SIG-M5 (cell line): ENCODE data around the gene HRH1.
A peak's percentile ranks its signal among the peaks of the same experiment; 100 is the strongest.
"Not testable (repeated sequence)": the region's sequence is repeated elsewhere in the genome, so short reads cannot be mapped to it uniquely, and the experiment has no call there.

Experiments used
- DNase-seq: peaks from one replicate; lab custom pipeline; 2025; lab: John Stamatoyannopoulos, UW

The HRH1 gene, protein sequence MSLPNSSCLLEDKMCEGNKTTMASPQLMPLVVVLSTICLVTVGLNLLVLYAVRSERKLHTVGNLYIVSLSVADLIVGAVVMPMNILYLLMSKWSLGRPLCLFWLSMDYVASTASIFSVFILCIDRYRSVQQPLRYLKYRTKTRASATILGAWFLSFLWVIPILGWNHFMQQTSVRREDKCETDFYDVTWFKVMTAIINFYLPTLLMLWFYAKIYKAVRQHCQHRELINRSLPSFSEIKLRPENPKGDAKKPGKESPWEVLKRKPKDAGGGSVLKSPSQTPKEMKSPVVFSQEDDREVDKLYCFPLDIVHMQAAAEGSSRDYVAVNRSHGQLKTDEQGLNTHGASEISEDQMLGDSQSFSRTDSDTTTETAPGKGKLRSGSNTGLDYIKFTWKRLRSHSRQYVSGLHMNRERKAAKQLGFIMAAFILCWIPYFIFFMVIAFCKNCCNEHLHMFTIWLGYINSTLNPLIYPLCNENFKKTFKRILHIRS

DNA sequence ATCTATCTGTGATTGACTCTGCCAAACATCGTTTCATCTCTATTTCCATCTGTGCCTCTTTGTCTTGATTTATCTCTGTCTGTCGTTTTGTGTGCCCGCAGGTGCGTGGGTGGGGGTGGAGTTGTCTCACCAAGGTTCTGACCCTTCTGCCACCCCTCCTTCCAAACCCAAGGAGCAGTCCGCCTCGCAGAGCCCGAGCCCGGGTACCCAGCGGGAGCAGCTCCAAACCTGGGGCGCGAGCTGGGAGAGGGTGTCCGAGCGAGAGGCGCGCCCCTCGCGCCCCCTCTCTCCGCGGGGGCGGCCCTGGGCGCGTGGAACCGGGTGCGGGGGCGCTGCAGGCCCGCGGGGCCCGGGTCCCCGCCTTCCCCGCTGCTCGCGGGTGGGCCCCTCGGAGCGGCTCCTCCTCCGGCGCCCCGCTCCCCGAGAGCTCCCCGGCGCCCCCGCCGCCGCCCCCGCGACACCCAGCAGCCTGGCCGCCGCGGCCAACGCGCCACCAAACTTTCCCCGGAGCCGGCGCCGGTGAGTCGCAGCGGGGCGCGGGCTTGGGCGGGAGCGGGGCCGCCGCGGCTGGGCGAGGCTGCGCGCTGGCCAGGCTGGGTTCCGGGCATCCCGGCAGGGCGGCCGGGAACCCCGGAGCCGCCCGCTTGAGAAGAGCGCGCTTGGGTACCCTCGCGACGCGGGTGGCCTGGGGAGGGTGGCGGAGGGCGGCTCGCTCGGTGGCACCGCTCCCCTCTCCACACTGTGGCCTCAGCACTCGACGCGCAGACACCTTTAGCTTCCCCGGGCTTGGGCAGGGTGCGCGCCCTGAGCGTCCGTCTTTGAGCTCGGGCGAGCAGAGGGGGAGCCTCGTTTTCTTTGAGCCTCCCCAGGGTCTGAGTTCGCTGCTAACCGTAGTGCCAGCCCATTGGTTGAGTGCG, at the start of gene HRH1:
Gene HRH1 (plus strand): TSS at position 458 of the 917 bp plus-strand sequence. CDS start 104,545 bp downstream, outside the sequence.
- DNase-seq: no peak

DNA sequence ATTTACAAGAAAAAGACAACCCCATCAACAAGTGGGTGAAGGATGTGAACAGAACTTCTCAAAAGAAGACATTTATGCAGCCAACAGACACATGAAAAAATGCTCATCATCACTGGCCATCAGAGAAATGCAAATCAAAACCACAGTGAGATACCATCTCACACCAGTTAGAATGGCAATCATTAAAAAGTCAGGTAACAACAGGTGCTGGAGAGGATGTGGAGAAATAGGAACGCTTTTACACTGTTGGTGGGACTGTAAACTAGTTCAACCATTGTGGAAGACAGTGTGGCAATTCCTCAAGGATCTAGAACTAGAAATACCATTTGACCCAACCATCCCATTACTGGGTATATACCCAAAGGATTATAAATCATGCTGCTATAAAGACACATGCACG, 41.0 kb upstream of the HRH1 start:
- not testable (repeated sequence) for DNase-seq

DNA sequence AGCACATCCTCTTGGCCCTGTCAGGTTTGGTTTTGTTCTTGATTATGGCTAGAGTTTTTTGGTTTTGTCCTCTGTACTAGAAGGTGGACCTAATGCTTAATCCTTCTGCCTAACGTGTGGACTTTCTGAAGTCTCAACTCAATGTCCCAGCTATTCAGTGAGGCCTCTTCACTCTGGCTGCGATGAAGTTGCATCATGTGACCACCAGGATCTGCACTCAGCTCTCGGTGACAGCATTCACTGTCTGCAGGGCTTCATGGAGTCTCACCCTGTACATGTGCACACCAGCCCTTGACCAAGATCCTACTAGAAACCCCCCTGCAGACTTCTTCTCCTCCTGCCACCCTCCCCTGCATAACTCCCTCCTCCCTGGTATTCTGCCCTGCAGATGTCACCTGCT, 38.7 kb upstream of the HRH1 start:
- DNase-seq: no peak

DNA sequence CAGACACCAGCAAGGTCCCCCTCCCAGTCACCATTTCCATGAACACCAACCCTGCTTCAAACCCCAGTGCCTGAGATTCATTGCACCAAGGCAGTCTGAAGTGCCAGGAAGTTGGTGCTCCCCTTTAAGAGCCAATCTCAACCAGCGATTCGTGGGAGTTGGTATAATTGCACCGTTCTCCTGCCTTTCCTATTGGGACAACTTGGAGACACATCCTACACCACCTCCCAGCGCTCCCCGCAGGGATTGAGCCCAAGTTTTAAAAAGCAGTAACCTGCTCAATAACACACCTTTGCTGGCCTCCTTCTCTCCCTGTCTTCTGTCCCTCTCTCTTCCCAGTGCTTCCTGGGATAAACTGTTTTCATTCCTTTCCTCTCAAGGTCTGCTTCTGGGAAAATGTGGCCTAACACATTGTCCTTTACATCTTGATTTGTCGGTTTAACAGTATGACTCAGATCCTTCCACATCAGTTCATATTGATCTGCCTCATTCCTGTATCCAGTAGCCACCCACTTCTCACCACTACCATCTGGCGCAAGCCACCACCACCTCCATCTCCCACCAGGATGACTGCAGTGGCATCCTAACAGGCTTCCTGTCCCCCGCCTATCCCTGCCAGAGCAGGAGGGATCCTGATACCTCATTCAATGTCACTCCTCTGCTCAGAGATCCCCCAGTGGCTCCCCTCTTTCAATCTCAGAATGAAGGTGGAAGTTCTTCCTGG, 37.8 kb upstream of the HRH1 start:
- no peak for DNase-seq

DNA sequence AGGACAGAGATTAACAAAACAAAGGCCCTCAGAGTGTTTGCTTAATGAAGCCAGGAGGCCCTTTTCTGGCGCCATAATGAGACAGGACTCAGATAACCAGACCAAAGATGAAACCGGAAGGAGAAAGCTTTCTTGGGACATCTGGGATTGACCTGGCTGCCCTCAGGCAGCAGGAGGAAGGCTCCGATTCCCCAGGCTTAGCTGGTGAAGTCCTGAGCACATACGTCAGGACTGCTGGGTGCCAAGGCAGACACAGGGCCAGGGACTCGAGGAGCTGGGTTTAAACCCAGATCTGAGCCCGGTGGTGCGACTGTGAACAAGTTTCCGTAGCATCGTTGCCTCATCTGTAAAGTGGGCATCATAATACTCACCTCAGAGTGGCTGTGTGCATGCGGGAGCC, 36.7 kb upstream of the HRH1 start:
- DNase-seq: no peak

DNA sequence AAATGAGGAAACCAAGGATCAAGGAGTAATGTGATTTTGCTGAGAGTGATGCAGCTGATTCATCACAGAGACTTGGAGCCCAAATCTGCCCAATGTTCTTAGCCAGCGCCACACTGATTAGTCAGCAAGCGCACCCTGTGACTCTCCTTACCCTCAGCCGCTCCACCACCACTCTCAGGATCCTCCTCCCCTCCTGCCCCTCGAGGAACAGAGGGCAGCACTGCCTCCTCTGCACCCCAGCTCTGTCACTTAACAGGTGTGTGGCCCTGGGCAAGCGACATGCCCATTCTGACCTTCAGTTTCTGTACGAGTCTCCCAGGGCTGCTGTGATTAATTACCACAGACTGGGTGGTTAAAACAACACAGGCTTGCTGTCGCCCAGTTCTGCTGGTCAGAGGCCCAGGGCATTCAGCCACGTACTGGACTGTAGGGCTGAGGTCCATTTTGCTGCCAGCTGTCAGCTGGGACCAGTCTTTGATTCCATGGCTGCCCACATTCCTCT, 36.1 kb upstream of the HRH1 start:
- DNase-seq: no peak

DNA sequence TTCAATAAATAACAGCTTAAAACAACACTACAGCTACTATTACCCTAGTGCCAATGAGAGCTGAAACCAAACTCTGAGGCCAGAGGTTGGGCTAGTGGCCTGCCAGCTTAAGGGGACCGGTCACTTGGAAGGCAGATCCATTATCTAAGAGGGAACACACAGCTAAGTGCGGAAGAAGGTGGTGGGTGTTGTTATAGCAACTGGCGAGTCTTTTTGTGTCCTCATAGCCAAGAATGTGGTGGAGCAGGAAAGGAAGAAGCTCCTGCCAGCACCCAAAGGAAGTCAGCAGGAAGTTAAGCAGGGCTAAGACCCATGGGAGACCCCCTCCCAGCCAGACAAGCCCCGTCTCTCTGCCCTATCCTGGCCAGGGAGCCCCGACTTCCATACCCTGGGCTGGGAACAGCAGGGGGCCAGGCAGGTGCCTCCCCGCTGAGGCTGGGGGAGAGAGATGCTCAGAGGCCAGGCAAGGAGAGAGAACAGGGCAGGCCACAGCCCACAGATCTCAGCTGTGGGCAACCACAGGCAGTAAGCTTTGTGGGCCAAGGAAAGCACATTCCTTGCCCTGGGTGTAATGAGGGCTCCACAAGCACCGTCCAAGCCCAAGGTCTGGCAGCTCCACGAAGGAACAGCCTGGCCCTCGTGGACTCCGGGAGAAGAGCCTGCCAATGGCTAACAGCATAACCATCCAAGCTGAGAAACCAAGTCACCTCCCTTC, 34.0 kb upstream of the HRH1 start:
- no peak for DNase-seq

DNA sequence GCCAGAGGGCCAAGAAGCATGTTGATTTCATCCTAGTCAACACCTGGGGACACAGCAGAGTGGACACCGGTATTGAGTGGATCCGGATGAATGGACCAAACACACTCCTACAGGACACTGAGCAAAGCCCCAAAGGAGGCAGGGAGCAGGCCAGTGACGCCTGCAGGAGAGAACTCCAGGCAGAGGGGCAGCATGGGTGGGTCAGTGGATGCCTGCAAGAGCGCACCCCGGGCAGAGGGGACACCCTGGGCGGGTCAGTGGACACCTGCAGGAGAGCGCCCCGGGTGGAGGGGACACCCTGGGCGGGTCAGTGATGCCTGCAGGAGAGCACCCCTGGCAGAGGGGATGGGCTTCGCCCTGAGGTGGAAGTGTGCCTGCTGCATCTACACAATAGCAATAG, 27.6 kb upstream of the HRH1 start:
- no peak for DNase-seq

DNA sequence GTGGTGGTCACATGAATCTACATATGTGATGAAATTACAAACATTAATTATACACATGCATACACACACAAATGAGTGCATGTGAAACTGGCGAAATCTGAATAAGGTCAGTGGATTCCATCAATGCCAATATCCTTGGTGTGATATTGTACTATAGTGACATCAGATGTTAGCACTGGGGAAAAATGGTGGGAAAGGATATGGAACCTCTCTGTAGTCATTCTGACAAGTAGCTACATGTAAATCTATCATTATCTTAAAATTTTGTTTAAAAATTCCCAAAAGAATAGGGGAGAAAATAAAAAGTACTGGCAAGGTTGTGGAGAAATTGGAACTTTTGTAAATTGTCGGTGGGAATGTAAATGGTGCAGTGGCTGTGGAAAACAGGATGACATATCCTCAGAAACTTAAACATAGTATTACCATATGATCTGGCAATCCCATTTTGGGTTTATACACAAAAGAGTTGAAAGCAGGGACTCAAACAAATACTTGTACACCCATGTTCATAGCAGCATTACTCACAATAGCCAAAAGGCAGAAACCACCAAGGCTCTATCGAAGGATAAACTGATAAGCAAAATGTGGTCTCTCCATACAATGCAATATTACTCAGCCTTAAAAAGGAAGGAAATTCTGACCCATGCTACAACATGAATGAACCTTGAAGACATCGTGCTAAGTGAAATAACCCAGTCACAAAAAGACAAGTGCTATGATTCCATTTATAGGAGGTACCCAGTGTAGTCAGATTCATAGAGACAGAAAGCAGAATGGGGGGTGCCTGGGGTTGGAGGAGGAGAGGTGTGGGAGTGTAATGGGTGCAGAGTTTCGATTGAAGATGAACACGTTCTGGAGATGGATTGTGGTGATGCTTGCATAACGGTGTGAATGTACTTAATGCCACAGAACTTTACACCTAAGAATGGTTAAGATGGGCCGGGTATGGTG, 25.3 kb upstream of the HRH1 start:
- no peak for DNase-seq

DNA sequence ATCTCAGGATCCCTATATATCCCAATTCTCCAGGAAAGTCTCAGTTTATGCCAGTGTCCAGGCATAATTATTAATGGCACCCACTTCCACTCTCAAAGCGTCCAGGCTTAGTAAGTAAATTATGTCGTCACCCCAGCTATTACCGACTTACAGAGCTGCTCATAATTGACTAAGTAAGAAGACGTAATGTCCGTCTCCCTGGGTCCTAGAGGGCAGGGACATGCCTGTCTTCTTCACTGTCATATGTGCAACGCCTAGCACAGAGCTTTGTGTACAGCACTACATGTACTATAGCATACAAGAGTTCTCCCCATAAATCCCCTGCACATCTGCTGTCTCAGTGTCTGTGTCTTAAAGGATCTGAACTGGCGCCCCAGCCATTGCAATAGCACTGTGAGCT, 23.9 kb upstream of the HRH1 start:
- DNase-seq: no peak

DNA sequence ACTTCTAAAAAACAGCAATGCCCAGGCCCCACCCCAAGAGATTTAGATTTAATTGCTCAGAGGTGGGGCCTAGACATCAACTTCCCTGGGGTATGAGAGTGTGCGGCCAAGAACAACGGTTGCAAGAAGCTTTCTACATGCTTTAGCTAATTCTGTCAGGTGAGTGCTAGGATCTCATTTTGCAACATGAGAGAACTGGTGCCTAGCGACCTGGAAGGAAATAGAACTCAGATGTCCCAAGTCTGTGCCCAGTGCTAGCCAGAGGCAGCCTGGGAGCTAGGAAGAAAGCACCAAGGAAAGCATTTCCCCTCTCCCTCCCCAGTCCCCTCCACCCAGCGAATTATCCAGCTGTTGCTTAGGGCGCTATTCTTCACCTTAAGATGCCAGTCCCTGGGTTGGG, 22.9 kb upstream of the HRH1 start:
- DNase-seq: no peak

DNA sequence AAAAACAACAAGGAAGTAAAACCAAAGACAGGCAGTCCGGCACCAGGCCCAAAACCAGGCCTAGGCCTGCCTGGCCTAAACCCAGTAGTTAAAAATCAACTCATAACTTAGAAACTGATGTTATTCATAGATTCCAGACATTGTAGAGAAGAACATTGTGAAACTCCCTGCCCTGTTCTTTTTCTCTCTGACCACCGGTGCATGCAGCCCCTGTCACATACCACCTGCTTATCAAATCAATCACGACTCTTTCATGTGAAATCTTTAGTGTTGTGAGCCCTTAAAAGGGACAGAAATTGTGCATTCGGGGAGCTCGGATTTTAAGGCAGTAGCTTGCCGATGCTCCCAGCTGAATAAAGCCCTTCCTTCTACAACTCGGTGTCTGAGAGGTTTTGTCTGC, 22.4 kb upstream of the HRH1 start:
- DNase-seq: not testable (repeated sequence)

DNA sequence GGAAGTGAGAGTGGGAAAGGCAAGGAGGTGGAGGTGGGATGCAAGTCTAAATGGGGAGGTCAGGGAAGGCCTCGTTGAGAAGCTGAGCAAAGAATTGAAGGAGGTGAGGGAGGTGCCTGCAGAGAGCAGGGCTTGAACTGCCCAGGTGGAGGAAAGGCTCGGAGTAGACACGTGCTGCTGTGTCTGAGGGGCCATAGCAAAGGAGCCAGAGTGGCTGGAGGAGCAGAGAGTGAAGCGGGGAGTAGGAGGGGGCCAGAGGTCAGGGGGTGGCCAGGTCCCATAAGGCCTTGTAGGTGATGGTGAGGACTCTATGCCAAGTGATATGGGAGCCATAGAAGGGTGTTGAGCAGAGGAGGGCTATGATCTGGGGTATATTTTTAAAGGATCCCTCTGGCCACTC, 21.4 kb upstream of the HRH1 start:
- no peak for DNase-seq

DNA sequence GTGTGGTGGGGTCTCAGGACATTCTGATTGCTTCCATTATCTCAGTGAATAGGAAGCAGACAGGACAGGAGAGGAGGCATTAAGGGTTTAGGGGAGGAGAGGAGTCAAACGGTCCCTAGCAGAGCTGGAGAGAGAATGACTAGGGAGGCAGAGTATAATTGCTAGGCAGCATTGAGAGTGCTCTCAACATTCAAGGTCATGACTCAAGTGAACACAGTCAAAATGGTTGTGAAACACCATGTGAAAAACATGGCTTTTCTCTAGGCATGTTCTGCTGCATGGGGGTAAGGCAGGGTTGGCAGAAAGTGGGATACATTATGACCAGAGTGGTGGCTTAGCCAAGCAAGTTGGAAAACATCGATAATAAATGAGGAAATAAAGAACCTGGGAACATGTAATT, 19.5 kb upstream of the HRH1 start:
- DNase-seq: no peak

DNA sequence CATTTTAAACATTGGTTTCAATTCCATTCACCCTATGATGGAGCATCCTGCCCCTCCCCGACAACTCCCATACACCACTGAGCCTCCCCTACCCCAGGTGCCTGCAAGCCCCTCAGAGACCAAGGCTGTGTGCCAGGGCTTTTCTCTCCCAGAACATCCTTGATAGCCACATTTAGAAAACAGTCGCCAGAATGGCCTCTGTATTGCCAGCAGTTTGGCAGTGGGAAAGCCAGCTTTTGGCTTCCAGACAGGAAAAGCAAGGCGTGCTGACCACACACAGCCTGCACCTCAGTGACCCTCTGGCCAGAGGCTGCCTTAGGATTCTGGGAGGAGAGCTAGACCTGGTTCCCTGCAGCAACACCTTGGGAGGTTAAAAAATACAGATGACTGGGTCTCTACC, 18.2 kb upstream of the HRH1 start:
- DNase-seq: no peak

DNA sequence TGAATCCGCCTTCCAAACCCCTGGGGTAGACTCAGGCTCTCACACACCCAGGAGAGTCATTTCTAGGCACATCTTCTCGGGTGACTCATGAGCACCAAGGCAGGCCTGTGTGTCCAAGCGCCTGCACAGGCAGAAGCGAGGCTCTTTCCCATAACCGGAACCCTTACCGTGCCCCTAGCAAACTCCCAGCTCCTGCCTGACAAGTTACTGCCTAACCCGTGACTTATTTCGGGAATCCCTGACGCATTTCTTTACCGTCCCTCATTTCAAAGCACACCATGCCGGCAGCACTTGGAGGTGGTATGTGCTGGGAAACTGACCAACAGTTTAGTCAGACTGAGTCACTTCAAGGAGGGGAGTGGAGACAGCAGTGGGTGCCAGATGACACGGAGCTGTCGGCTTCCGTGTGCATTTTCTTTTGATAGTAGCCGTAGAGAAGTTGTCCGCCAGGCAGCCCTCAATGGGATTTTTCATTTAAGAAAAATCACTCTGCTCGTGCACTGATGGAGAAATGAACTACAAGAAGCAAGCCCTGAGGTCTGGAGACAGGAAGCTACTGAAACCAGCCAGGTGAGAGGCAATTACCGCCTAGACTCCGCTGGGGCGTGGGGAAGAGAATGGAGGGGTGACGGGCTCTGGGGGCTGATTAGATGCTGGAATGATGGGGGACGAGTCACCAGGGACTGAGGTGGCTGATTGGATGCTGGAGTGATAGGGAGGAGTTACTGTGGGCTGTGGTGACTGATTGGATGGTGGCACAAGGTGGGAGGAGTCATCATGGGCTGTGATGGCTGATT, 17.3 kb upstream of the HRH1 start:
- no peak for DNase-seq

DNA sequence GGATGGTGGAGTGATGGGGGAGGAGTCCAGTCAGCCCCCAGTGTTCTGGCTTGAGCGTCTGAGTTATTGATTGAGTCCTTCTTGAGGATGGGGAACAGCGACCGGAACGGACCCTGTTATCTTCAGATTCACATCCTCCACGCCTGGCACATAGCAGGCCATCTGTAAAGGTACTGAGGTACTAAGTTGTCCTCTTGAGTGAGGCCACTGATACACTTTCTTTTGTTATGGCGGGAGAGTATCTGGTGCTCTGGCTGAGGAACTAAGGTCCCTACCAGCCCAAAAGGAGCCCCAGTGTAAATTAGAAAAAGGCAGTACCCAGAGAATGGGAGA, 16.7 kb upstream of the HRH1 start:
- DNase-seq: no peak

DNA sequence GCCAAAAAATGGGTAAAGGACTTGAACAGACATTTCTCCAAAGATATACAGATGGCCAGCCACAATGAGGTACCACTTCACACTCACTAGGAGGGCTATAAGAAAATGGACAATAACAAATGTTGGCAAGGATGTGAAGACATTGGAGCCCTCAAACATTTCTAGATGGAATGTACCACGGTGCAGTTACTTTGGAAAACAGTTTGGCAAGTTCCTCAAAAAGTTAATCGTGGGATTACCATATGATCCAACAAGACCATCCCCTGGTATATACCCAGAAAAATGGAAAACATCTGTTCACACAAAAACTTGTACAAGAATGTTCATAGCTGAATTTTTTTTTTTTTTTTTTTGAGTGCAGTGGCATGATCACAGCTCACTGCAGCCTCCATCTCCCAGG, 15.9 kb upstream of the HRH1 start:
- DNase-seq: no peak

DNA sequence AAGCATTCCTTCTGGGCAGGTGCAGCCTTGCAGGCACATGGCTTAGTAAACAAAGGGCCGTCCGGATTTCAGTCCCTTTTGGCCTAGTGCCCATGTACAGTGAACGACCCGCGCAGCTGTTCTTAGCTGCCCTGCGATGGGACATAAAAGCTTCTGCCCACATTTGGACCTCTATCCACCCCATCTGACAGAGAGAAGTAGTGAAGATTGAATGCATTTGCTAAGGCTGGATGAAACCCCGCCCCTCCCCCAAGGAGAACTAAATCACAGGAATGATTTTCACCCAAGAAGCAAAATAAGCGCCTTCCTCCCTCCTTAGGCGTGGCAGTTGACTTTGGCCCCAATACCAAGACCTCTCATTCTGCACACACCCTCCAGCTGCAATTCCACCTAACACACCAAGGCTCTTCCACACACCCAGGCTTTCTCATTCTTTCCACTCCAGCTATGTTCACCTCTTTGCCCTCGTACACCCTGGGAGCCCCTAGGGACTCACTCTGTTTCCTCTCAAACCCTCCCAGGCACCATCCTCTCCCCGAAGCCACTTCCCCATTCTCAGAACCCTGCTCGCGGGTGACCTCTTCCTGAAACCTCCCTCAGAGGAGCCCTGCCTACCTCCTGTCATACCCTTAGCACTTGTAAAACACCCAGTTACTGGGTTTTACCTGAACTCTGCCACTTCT, 14.1 kb upstream of the HRH1 start:
- DNase-seq: peak; percentile 60
